HepG2 (cell line): ENCODE results near the gene USP36. TPM values are rescaled to one million over a fixed set of nuclear protein-coding genes. Genes with fewer than 3 reads are reported as not detected.

ENCODE experiments used
- DMTF1 ChIP-seq: sonication (generic); formaldehyde crosslinking; IDR thresholded peaks from 2 replicates; pipeline ENCODE4 v1.4.0; 2020; ENCODE audit warnings: mild to moderate bottlenecking, missing genetic modification reagents
- IKZF5 ChIP-seq: IDR thresholded peaks from 2 replicates; pipeline ENCODE4 v1.6.1; 2018; ENCODE audit warnings: missing genetic modification reagents, mild to moderate bottlenecking, missing compliant biosample characterization
- NFE2 ChIP-seq: sonication (generic); formaldehyde crosslinking; IDR thresholded peaks from 2 replicates; pipeline ENCODE4 v1.4.0; 2020; ENCODE audit warnings: missing genetic modification reagents
- ZBTB8A ChIP-seq: sonication (generic); formaldehyde crosslinking; IDR thresholded peaks from 2 replicates; pipeline ENCODE4 v1.4.0; 2020; ENCODE audit warnings: mild to moderate bottlenecking, low read depth, missing genetic modification reagents, borderline replicate concordance
- ZNF296 ChIP-seq: sonication (generic); formaldehyde crosslinking; conservative IDR thresholded peaks from 2 replicates; pipeline ENCODE4 v1.5.0; 2020; ENCODE audit warnings: mild to moderate bottlenecking, missing genetic modification reagents
- ZNF383 ChIP-seq: sonication (generic); formaldehyde crosslinking; IDR thresholded peaks from 2 replicates; pipeline ENCODE4 v1.4.0; 2020; ENCODE audit warnings: missing genetic modification reagents, mild to moderate bottlenecking, borderline replicate concordance
- ZNF407 ChIP-seq: sonication (generic); formaldehyde crosslinking; IDR thresholded peaks from one replicate; pipeline ENCODE4 v1.5.1; 2020; ENCODE audit warnings: mild to moderate bottlenecking, missing genetic modification reagents; ENCODE audit errors: not compliant biosample characterization
- ZNF891 ChIP-seq: sonication (generic); formaldehyde crosslinking; IDR thresholded peaks from 2 replicates; pipeline ENCODE4 v1.5.0; 2020; ENCODE audit warnings: mild to moderate bottlenecking, missing genetic modification reagents
- polyA plus RNA-seq, 8 experiments: library from polyadenylated mRNA; depleted of rRNA in 3 of 8; stranded (reverse) in 7 of 8; unstranded in 1 of 8; fragments of >200 nt; fragmentation: Illumina TruSeq in 4 of 8; extraction: Trizol in 4 of 8; gene quantifications; 2 replicates each; pipeline versions ENCODE4 v1.2.1 to v1.2.3, GENCODE V29; 2011 to 2016; ENCODE audit warnings: low read depth in 4 of 8, missing spikeins in 1 of 8, mixed read lengths in 1 of 8; ENCODE audit not compliant: insufficient read depth in 1 of 8
- total RNA-seq, 5 experiments: library from RNA; depleted of rRNA; stranded (reverse); fragments of >200 nt; fragmentation: Illumina TruSeq; extraction: Trizol; gene quantifications; 2 replicates each; pipeline ENCODE4 v1.2.3, GENCODE V29; 2016; ENCODE audit warnings: low read depth in 1 of 5

USP36 gene
- total and polyA plus RNA-seq, 2 of the 13 experiments (the other 11 are each of a cell fraction or from before 2014, with no cell fraction given) = 29.6 to 45.9 TPM

GRCh38 chr17:78764871-78765270 lies 75.7 kb downstream of the USP36 start (continued):
- TF ChIP-seq ZNF407 (CRISPR knock-in tag) (no peak), NFE2 (no peak), ZNF891 (CRISPR knock-in tag) (no peak), IKZF5 (no peak), DMTF1 (CRISPR knock-in tag) (no peak), ZBTB8A (CRISPR knock-in tag) (no peak), ZNF296 (CRISPR knock-in tag) (no peak), ZNF383 (CRISPR knock-in tag) (no peak)
